Upper lobe of left lung (tissue), 4 donors: ENCODE data around the gene TRAPPC5.

ENCODE experiments used
- EP300 ChIP-seq, 4 donors: sonication (generic); formaldehyde crosslinking; IDR thresholded peaks; one replicate each; pipeline ENCODE4 v1.5.1; 2017; ENCODE audit warnings: antibody characterized with exemption in 4 of 4, control low read depth in 2 of 4
- POLR2A ChIP-seq, 4 donors: fragments of 450-650 bp; IDR thresholded peaks; one replicate each; pipeline ENCODE4 v1.5.1; 2016 to 2017; ENCODE audit warnings: antibody characterized with exemption in 4 of 4, mild to moderate bottlenecking in 2 of 4
- TF ChIP-seq, protein P1 (sequence below), 6 experiments: fragments of 450-650 bp in 4 of 6; fragments of 200-600 bp in 2 of 6; sonication (generic) in 2 of 6; IDR thresholded peaks; one replicate each; pipeline ENCODE4 v1.5.1; 2016 to 2019; ENCODE audit warnings: antibody characterized with exemption in 6 of 6

DNA sequence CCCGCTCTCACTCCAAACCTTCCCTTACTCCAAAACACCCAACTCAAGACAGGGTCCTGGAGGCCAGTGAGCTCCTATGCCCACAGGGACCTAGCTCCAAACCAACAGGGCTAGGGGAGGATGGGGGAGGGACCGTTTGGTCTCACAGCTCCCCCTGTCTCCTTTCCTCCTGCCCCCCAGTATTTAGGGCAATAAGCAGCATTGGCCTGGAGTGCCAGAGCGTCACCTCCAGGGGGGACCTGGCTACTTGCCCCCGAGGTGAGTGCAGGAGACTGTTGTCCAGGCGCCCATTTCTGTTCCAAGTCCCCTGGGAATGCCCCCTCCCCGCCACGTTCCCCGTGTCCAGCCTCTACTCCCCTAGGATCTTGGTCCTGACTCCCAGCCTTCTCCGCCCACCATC, 11.0 kb upstream of the TRAPPC5 start:
- TF ChIP-seq POLR2A (IDR thresholded peaks at IDR 0.05) (no peak), EP300 (IDR thresholded peaks at IDR 0.05) (no peak)
- TF ChIP-seq, protein P1, sequence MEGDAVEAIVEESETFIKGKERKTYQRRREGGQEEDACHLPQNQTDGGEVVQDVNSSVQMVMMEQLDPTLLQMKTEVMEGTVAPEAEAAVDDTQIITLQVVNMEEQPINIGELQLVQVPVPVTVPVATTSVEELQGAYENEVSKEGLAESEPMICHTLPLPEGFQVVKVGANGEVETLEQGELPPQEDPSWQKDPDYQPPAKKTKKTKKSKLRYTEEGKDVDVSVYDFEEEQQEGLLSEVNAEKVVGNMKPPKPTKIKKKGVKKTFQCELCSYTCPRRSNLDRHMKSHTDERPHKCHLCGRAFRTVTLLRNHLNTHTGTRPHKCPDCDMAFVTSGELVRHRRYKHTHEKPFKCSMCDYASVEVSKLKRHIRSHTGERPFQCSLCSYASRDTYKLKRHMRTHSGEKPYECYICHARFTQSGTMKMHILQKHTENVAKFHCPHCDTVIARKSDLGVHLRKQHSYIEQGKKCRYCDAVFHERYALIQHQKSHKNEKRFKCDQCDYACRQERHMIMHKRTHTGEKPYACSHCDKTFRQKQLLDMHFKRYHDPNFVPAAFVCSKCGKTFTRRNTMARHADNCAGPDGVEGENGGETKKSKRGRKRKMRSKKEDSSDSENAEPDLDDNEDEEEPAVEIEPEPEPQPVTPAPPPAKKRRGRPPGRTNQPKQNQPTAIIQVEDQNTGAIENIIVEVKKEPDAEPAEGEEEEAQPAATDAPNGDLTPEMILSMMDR (IDR thresholded peaks at IDR 0.05), result no peak
